Mesenchymal stem cell (in vitro differentiated cells and primary cell): Measurements from ENCODE around the gene NCF2.
A peak's percentile ranks its signal among the peaks of the same experiment; 100 is the strongest.

ENCODE experiments used
- DNase-seq: peaks from one replicate; pipeline ENCODE4 v3.0.0-alpha.2; 2013
- H2AFZ ChIP-seq: one replicate; pipeline ENCODE4 v1.6.1; 2013; ENCODE audit warnings: low read depth, mild to moderate bottlenecking, control low read depth, inconsistent platforms, low read length, moderate library complexity
- H2AK5ac ChIP-seq: 2 replicates; pipeline ENCODE4 v1.6.1; 2013; ENCODE audit warnings: low read length, moderate library complexity, mild to moderate bottlenecking, inconsistent platforms; ENCODE audit not compliant: severe bottlenecking
- H2BK120ac ChIP-seq: one replicate; pipeline ENCODE4 v1.6.1; 2013; ENCODE audit warnings: low read depth, mild to moderate bottlenecking, inconsistent platforms, low read length, moderate library complexity
- H2BK12ac ChIP-seq, 2 experiments: one replicate each; pipeline ENCODE4 v1.6.1; 2013; ENCODE audit warnings: inconsistent platforms in 2 of 2, low read length in 2 of 2, mild to moderate bottlenecking in 2 of 2, moderate library complexity in 2 of 2, control low read depth in 1 of 2
- H2BK15ac ChIP-seq: one replicate; pipeline ENCODE4 v1.6.1; 2013; ENCODE audit warnings: mild to moderate bottlenecking, low read depth, inconsistent platforms; ENCODE audit not compliant: poor library complexity, severe bottlenecking
- H2BK5ac ChIP-seq: 2 replicates; pipeline ENCODE4 v1.6.1; 2013; ENCODE audit warnings: low read depth, mild to moderate bottlenecking, low read length, control low read depth, inconsistent platforms; ENCODE audit not compliant: poor library complexity, severe bottlenecking
- H3K14ac ChIP-seq, 2 experiments: one replicate each; pipeline ENCODE4 v1.6.1; 2013; ENCODE audit warnings: inconsistent platforms in 2 of 2, low read length in 2 of 2, control low read depth in 1 of 2, mild to moderate bottlenecking in 1 of 2, moderate library complexity in 1 of 2
- H3K18ac ChIP-seq, 2 experiments: one replicate each; pipeline ENCODE4 v1.6.1; 2013; ENCODE audit warnings: inconsistent platforms in 2 of 2, low read length in 2 of 2, control low read depth in 1 of 2, low read depth in 1 of 2, mild to moderate bottlenecking in 1 of 2
- H3K23ac ChIP-seq, 2 experiments: one replicate each; pipeline ENCODE4 v1.6.1; 2013; ENCODE audit warnings: inconsistent platforms in 2 of 2, low read length in 2 of 2, mild to moderate bottlenecking in 2 of 2, moderate library complexity in 2 of 2, control low read depth in 1 of 2
- H3K27ac ChIP-seq: 2 replicates; pipeline ENCODE4 v1.5.1; 2013; ENCODE audit warnings: mild to moderate bottlenecking, moderate library complexity, low read length, control low read depth, inconsistent platforms; ENCODE audit not compliant: poor library complexity, severe bottlenecking
- H3K27me3 ChIP-seq, 2 experiments: 2 replicates each; pipeline versions ENCODE4 v1.6.1 to v1.7.0; 2013; ENCODE audit warnings: low read length in 2 of 2, mild to moderate bottlenecking in 2 of 2, moderate library complexity in 2 of 2, control low read depth in 1 of 2, inconsistent platforms in 1 of 2; ENCODE audit not compliant: control insufficient read depth in 1 of 2, insufficient read depth in 1 of 2
- H3K36me3 ChIP-seq, 2 experiments: 2 replicates each; pipeline versions ENCODE4 v1.6.1 to v1.7.0; 2013; ENCODE audit warnings: low read length in 2 of 2, control low read depth in 1 of 2, inconsistent platforms in 1 of 2, low read depth in 1 of 2, mild to moderate bottlenecking in 1 of 2; ENCODE audit not compliant: insufficient read depth in 2 of 2, control insufficient read depth in 1 of 2
- H3K4ac ChIP-seq, 2 experiments: one replicate each; pipeline ENCODE4 v1.6.1; 2013; ENCODE audit warnings: inconsistent platforms in 2 of 2, low read length in 2 of 2, mild to moderate bottlenecking in 2 of 2, moderate library complexity in 2 of 2, control low read depth in 1 of 2, low read depth in 1 of 2
- H3K4me1 ChIP-seq: 2 replicates; pipeline ENCODE4 v1.6.1; 2013; ENCODE audit warnings: low read depth, low read length, control low read depth; ENCODE audit not compliant: control insufficient read depth, insufficient read depth
- H3K4me2 ChIP-seq: 2 replicates; pipeline ENCODE4 v1.6.1; 2013; ENCODE audit warnings: low read length, mild to moderate bottlenecking, inconsistent platforms; ENCODE audit not compliant: poor library complexity, severe bottlenecking
- H3K4me3 ChIP-seq, 2 experiments: 2 replicates each; pipeline versions ENCODE4 v1.5.1 to v1.7.0; 2013; ENCODE audit warnings: low read length in 2 of 2, mild to moderate bottlenecking in 2 of 2, control low read depth in 1 of 2, low read depth in 1 of 2; ENCODE audit not compliant: insufficient read depth in 1 of 2
- H3K79me1 ChIP-seq: replicated peaks from 2 replicates; pipeline ENCODE4 v1.6.1; 2013; ENCODE audit warnings: mild to moderate bottlenecking, control low read depth, low read length, inconsistent platforms; ENCODE audit not compliant: poor library complexity, severe bottlenecking
- H3K9ac ChIP-seq: 2 replicates; pipeline ENCODE4 v1.7.0; 2013; ENCODE audit warnings: mild to moderate bottlenecking, low read length, moderate library complexity
- H3K9me3 ChIP-seq: 2 replicates; pipeline ENCODE4 v1.7.0; 2013; ENCODE audit warnings: mild to moderate bottlenecking, low read length; ENCODE audit not compliant: control insufficient read depth
- H4K8ac ChIP-seq: one replicate; pipeline ENCODE4 v1.6.1; 2013; ENCODE audit warnings: inconsistent platforms, mild to moderate bottlenecking, low read length, moderate library complexity
- H4K91ac ChIP-seq: one replicate; pipeline ENCODE4 v1.6.1; 2013; ENCODE audit warnings: mild to moderate bottlenecking, low read length, inconsistent platforms
- WGBS: methylation state at CpG from one replicate; pipeline ENCODE4 v1.1.7; 2013; ENCODE audit warnings: mixed read lengths; 5-methylcytosine and 5-hydroxymethylcytosine counted together

NCF2 gene

GRCh38 chr1:183633676-183634343 lies 43.6 kb upstream of the NCF2 start:
- Histone ChIP-seq H3K9me3 (no peaks in the 10 kb centered on the region), H4K8ac (no peak overlapping the region), H3K9ac (peak overlapping the region; percentile 96), H3K4ac (no peak overlapping the region), H4K91ac (no peak overlapping the region), H2BK120ac (no peak overlapping the region), H3K23ac (no peak overlapping the region), H2BK12ac (no peak overlapping the region), H3K4me2 (peak overlapping the region; percentile 47), H3K14ac (no peak overlapping the region), H2BK15ac (no peak overlapping the region), H2BK5ac (no peak overlapping the region), H3K18ac (no peak overlapping the region), H3K4me1 (peaks cover 3% of the 10 kb centered on the region), H2AK5ac (no peak overlapping the region), H3K4me3 (peak overlapping the region in 1 of 2 experiments; percentile 88), H3K36me3 (peaks cover 0 to 31% of the 10 kb centered on the region in 2 experiments), H2AFZ (no peak overlapping the region), H3K27ac (peak overlapping the region; percentile 76), H3K27me3 (no peaks in the 10 kb centered on the region), H3K79me1 (peaks cover 6% of the 10 kb centered on the region)
- DNase-seq, result peak; percentile 91
- no CpG with 5 or more reads among the region's 1 CpG for WGBS

- H2AFZ ChIP-seq, result no peak overlapping the region
- H3K9ac ChIP-seq, result peak overlapping the region; percentile 96
- H4K91ac ChIP-seq, result no peak overlapping the region
- H2BK120ac ChIP-seq, result no peak overlapping the region
- no peak overlapping the region for H3K23ac ChIP-seq
- 87% methylated on average over 1 of the region's 1 CpG for WGBS
- H3K27ac ChIP-seq, result no peak overlapping the region
- H3K4me1 ChIP-seq, result peaks cover 3% of the 10 kb centered on the region
- H2BK15ac ChIP-seq, result no peak overlapping the region
- H3K14ac ChIP-seq, result no peak overlapping the region
- H3K79me1 ChIP-seq, result peaks cover 8% of the 10 kb centered on the region
- H4K8ac ChIP-seq, result no peak overlapping the region
- no peak overlapping the region for H2BK5ac ChIP-seq
- H3K4me3 ChIP-seq, result peak overlapping the region in 1 of 2 experiments; percentile 88
- peaks cover 0 to 39% of the 10 kb centered on the region in 2 experiments for H3K36me3 ChIP-seq
- no peak overlapping the region for H2AK5ac ChIP-seq
- no peaks in the 10 kb centered on the region for H3K27me3 ChIP-seq
- no peak overlapping the region for H2BK12ac ChIP-seq
- H3K9me3 ChIP-seq, result no peaks in the 10 kb centered on the region
- peak overlapping the region; percentile 9 for H3K4me2 ChIP-seq
- no peak for DNase-seq
- H3K4ac ChIP-seq, result no peak overlapping the region
- no peak overlapping the region for H3K18ac ChIP-seq
These were observed 42.7 kb upstream of the NCF2 start for GRCh38 chr1:183632964-183633363.

GRCh38 chr1:183632114-183632513 lies 41.9 kb upstream of the NCF2 start:
- H3K23ac ChIP-seq, result no peak overlapping the region
- peak overlapping the region; percentile 96 for H3K9ac ChIP-seq
- 46% methylated on average over 2 of the region's 2 CpGs for WGBS

GRCh38 chr1:183630748-183631147 lies 40.5 kb upstream of the NCF2 start:
- Histone ChIP-seq H3K4ac (no peak overlapping the region), H4K91ac (no peak overlapping the region), H3K27ac (no peak overlapping the region), H3K79me1 (peaks cover 5% of the 10 kb centered on the region), H2AFZ (no peak overlapping the region), H2BK15ac (no peak overlapping the region), H3K9me3 (no peaks in the 10 kb centered on the region), H3K4me1 (no peaks in the 10 kb centered on the region), H2BK12ac (no peak overlapping the region), H4K8ac (no peak overlapping the region), H3K4me3 (peak overlapping the region in 1 of 2 experiments; percentile 23), H3K14ac (no peak overlapping the region), H3K9ac (peak overlapping the region; percentile 40), H3K4me2 (no peak overlapping the region), H3K27me3 (no peaks in the 10 kb centered on the region), H3K36me3 (peaks cover 0 to 53% of the 10 kb centered on the region in 2 experiments), H3K18ac (no peak overlapping the region), H3K23ac (no peak overlapping the region), H2AK5ac (no peak overlapping the region), H2BK120ac (no peak overlapping the region), H2BK5ac (no peak overlapping the region)
- WGBS, result 93% methylated on average over 2 of the region's 2 CpGs
- no peak for DNase-seq

More at GRCh38 chr1:183632114-183632513, 41.9 kb upstream of the NCF2 start:
- H3K4me2 ChIP-seq, result no peak overlapping the region
- no peak overlapping the region for H2BK12ac ChIP-seq
- no peak overlapping the region for H2BK5ac ChIP-seq
- peaks cover 3% of the 10 kb centered on the region for H3K4me1 ChIP-seq
- no peak overlapping the region for H2AK5ac ChIP-seq
- no peak overlapping the region for H2AFZ ChIP-seq
- H4K8ac ChIP-seq, result no peak overlapping the region
- H3K4ac ChIP-seq, result no peak overlapping the region
- peaks cover 0 to 44% of the 10 kb centered on the region in 2 experiments for H3K36me3 ChIP-seq
- no peak overlapping the region for H3K14ac ChIP-seq
- no peak overlapping the region for H4K91ac ChIP-seq
- no peak overlapping the region for H3K18ac ChIP-seq
- H3K27ac ChIP-seq, result no peak overlapping the region
- peak overlapping the region in 1 of 2 experiments; percentile 88 for H3K4me3 ChIP-seq
- H3K9me3 ChIP-seq, result no peaks in the 10 kb centered on the region
- no peak overlapping the region for H2BK15ac ChIP-seq
- DNase-seq, result peak; percentile 51
- H3K79me1 ChIP-seq, result peaks cover 10% of the 10 kb centered on the region
- no peaks in the 10 kb centered on the region for H3K27me3 ChIP-seq
- H2BK120ac ChIP-seq, result no peak overlapping the region
